ENCODE results near the gene C2CD4D.

DNA sequence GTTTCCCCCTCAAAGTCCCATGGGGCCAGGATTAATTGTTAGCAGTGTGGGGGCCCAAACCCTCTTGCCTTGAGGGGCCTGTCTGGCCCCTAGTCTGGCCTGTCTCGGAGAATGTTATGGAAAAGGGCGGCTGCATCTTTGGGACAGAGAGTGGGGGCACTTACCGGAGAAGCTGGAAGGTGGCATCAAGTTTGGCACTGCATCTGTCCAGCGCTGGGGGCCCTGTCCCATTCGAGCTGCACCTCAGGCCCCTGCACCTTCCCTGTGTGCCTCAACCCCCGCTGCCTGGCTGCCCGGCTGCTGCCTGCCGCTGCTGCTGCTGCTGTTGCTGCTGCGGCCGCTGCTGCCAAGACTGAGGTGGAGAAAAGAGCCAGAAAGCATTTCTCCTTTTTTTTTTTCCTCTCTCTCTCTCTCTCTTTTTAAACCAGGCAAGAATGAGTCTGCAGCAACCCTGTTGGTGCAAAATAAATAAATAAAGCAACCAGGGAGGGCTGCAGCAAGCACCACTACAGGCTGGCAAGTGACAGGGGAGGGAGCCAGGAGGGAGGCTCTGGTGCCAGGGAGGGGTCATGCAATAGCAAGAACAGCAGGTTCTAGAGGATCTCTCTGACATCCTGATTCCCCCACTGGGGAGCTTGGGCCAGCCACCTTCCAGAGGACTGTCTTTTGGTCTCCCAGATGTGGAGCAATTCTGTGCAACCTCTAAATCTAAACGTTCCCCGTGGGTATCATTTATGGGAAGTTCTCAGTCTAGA is 34.4 kb downstream of the C2CD4D start, which contains the start of gene LINGO4:
- no peak for TF ChIP-seq EZH2 (IDR thresholded peaks at IDR 0.05; ENCODE audit: borderline replicate concordance, insufficient read depth, low read depth, low read length, poor library complexity, severe bottlenecking)
- TF ChIP-seq, protein P1, sequence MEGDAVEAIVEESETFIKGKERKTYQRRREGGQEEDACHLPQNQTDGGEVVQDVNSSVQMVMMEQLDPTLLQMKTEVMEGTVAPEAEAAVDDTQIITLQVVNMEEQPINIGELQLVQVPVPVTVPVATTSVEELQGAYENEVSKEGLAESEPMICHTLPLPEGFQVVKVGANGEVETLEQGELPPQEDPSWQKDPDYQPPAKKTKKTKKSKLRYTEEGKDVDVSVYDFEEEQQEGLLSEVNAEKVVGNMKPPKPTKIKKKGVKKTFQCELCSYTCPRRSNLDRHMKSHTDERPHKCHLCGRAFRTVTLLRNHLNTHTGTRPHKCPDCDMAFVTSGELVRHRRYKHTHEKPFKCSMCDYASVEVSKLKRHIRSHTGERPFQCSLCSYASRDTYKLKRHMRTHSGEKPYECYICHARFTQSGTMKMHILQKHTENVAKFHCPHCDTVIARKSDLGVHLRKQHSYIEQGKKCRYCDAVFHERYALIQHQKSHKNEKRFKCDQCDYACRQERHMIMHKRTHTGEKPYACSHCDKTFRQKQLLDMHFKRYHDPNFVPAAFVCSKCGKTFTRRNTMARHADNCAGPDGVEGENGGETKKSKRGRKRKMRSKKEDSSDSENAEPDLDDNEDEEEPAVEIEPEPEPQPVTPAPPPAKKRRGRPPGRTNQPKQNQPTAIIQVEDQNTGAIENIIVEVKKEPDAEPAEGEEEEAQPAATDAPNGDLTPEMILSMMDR (IDR thresholded peaks at IDR 0.05), result no peak
